Measurements from ENCODE around the gene PPP6R3.
"Not testable (repeated sequence)": the region's sequence is repeated elsewhere in the genome, so short reads cannot be mapped to it uniquely, and the experiment has no call there.

The PPP6R3 gene

GRCh38 chr11:68617925-68618809 lies 157.6 kb downstream of the PPP6R3 start:
- no peak for DNase-seq

GRCh38 chr11:68621826-68622225 lies 161.3 kb downstream of the PPP6R3 start:
- no peak for DNase-seq

GRCh38 chr11:68623706-68624105 lies 163.2 kb downstream of the PPP6R3 start:
- not testable (repeated sequence) for DNase-seq

- DNase-seq = not testable (repeated sequence)
Observed at GRCh38 chr11:68625069-68625468, 164.5 kb downstream of the PPP6R3 start.

- not testable (repeated sequence) for DNase-seq
Observed at GRCh38 chr11:68626236-68626635, 165.7 kb downstream of the PPP6R3 start.

GRCh38 chr11:68628837-68629236 lies 168.3 kb downstream of the PPP6R3 start:
- not testable (repeated sequence) for DNase-seq

- not testable (repeated sequence) for DNase-seq
Observed at GRCh38 chr11:68632375-68632774, 171.8 kb downstream of the PPP6R3 start.

- peak; percentile 96 for DNase-seq
Observed at GRCh38 chr11:68632802-68633201, 172.2 kb downstream of the PPP6R3 start.

- DNase-seq = not testable (repeated sequence)
Observed at GRCh38 chr11:68634606-68635005, 174.1 kb downstream of the PPP6R3 start.

GRCh38 chr11:68635172-68635571 lies 174.6 kb downstream of the PPP6R3 start:
- not testable (repeated sequence) for DNase-seq

GRCh38 chr11:68635883-68636282 lies 175.3 kb downstream of the PPP6R3 start:
- not testable (repeated sequence) for DNase-seq

GRCh38 chr11:68639322-68639721 lies 178.8 kb downstream of the PPP6R3 start:
- DNase-seq = not testable (repeated sequence)

- DNase-seq = no peak
Observed at GRCh38 chr11:68641880-68642279, 181.3 kb downstream of the PPP6R3 start.

GRCh38 chr11:68643585-68643984 lies 183.0 kb downstream of the PPP6R3 start:
- peak; percentile 37 for DNase-seq

- DNase-seq = no peak
Observed at GRCh38 chr11:68646832-68647231, 186.3 kb downstream of the PPP6R3 start.

- DNase-seq = peak; percentile 74
Observed at GRCh38 chr11:68649851-68650555, 189.5 kb downstream of the PPP6R3 start.

- no peak for DNase-seq
Observed at GRCh38 chr11:68650801-68651200, 190.2 kb downstream of the PPP6R3 start.

GRCh38 chr11:68651208-68651984 lies 190.8 kb downstream of the PPP6R3 start:
- no peak for DNase-seq

GRCh38 chr11:68651985-68652682 lies 191.6 kb downstream of the PPP6R3 start:
- no peak for DNase-seq

- DNase-seq = no peak
Observed at GRCh38 chr11:68652683-68653156, 192.2 kb downstream of the PPP6R3 start.

- DNase-seq = no peak
Observed at GRCh38 chr11:68653486-68654430, 193.2 kb downstream of the PPP6R3 start.
